K562 (cell line): ENCODE data around the gene DIS3L2. TPM values are rescaled to one million over a fixed set of nuclear protein-coding genes. Genes with fewer than 3 reads are reported as not detected.

Experiments
- ATAC-seq: fragments of 200-7000 bp; cut with Tn5 transposase; 3 replicates; pipeline ENCODE4 v1.9.1; 2020; ENCODE audit warnings: moderate library complexity
- BruUV-seq: library from RNA; stranded (reverse); fragments of 400-500 nt; replicated peaks from 2 replicates; lab custom pipeline; 2021; lab: Mats Ljungman, UMichigan
- CTCF ChIA-PET: fragments of 300-600 bp; formaldehyde crosslinking; extraction: SDS; loops from one replicate; lab custom pipeline; 2021; ENCODE audit warnings: low intra/inter-chr PET ratio; lab: Yijun Ruan, JAX
- POLR2A ChIA-PET: fragments of 300-600, 350-650 bp; sonication (Branson Sonifier 250); formaldehyde crosslinking; extraction: SDS; loops from one replicate; lab custom pipeline; 2021; ENCODE audit warnings: antibody characterized with exemption, inconsistent platforms; lab: Yijun Ruan, JAX
- DNase-seq, 4 experiments: peaks; one replicate each; pipeline versions ENCODE4 v3.0.0 to v3.0.0-alpha.2; 2011 to 2018; ENCODE audit warnings: low spot score in 3 of 4, mixed read lengths in 3 of 4; ENCODE audit errors: extremely low read depth in 1 of 4
- FAIRE-seq: peaks from 2 replicates; lab custom pipeline; 2011; peaks lifted over from hg19 to GRCh38; lab: Jason Lieb, UNC
- H2AFZ ChIP-seq: 2 replicates; pipeline ENCODE4 v1.6.0; 2011; ENCODE audit warnings: low read depth, low read length, control low read depth, inconsistent platforms
- H3K27ac ChIP-seq: fragments of 200-600 bp; 3 replicates; pipeline ENCODE4 v1.8.0; 2011; ENCODE audit warnings: low read depth, mild to moderate bottlenecking, control low read depth, inconsistent platforms, low read length, moderate library complexity, mixed read lengths; ENCODE audit errors: extremely low read depth
- H3K27me3 ChIP-seq, 2 experiments: fragments of 300-600 bp in 1 of 2; 2 replicates in 1 of 2; 3 replicates in 1 of 2; pipeline versions ENCODE4 v1.6.0 to v1.8.0; 2011; ENCODE audit warnings: inconsistent platforms in 2 of 2, low read length in 2 of 2, mild to moderate bottlenecking in 1 of 2, mixed read lengths in 1 of 2, moderate library complexity in 1 of 2; ENCODE audit not compliant: control insufficient read depth in 2 of 2, insufficient read depth in 2 of 2
- H3K36me3 ChIP-seq: fragments of 300-600 bp; 3 replicates; pipeline ENCODE4 v1.8.0; 2011; ENCODE audit warnings: mild to moderate bottlenecking, low read length, inconsistent platforms; ENCODE audit not compliant: control insufficient read depth, insufficient read depth
- H3K4me1 ChIP-seq, 2 experiments: fragments of 200-600 bp in 1 of 2; replicated peaks in 1 of 2; 2 replicates in 1 of 2; 3 replicates in 1 of 2; pipeline versions ENCODE4 v1.5.1 to v1.8.0; 2011; ENCODE audit warnings: inconsistent platforms in 2 of 2, low read length in 2 of 2, mild to moderate bottlenecking in 1 of 2, mixed read lengths in 1 of 2, moderate library complexity in 1 of 2; ENCODE audit not compliant: control insufficient read depth in 2 of 2, insufficient read depth in 2 of 2
- H3K4me2 ChIP-seq: 2 replicates; pipeline ENCODE4 v1.6.1; 2011; ENCODE audit warnings: low read length, control low read depth, inconsistent platforms, mixed read lengths; ENCODE audit not compliant: insufficient read depth
- H3K4me3 ChIP-seq: fragments of 200-600 bp; sonication (generic), shearing (Covaris generic); 2 replicates; pipeline ENCODE4 v1.5.1; 2016; ENCODE audit warnings: control low read depth, inconsistent platforms
- H3K79me2 ChIP-seq: fragments of 200-600 bp; 3 replicates; pipeline ENCODE4 v1.8.0; 2011; ENCODE audit warnings: low read length, inconsistent platforms; ENCODE audit not compliant: control insufficient read depth, insufficient read depth
- H3K9ac ChIP-seq, 2 experiments: 2 replicates each; pipeline versions ENCODE4 v1.6.0 to v1.6.1; 2011; ENCODE audit warnings: low read depth in 2 of 2, low read length in 2 of 2, control low read depth in 1 of 2, inconsistent platforms in 1 of 2, mild to moderate bottlenecking in 1 of 2, mixed read lengths in 1 of 2; ENCODE audit not compliant: insufficient read depth in 1 of 2
- H3K9me1 ChIP-seq: one replicate; pipeline ENCODE4 v1.6.0; 2011; ENCODE audit warnings: inconsistent platforms, mild to moderate bottlenecking, low read length, moderate library complexity; ENCODE audit not compliant: control insufficient read depth, insufficient read depth
- H3K9me3 ChIP-seq: replicated peaks from 2 replicates; pipeline ENCODE4 v1.5.1; 2011; ENCODE audit warnings: low read depth, low read length, inconsistent platforms; ENCODE audit not compliant: control insufficient read depth, insufficient read depth
- H4K20me1 ChIP-seq: replicated peaks from 2 replicates; pipeline ENCODE4 v1.6.1; 2011; ENCODE audit warnings: low read length, inconsistent platforms, mixed read lengths; ENCODE audit not compliant: control insufficient read depth, insufficient read depth
- CAMTA2 ChIP-seq: fragments of 250-450 bp; sonication (Bioruptor Pico); conservative IDR thresholded peaks from 2 replicates; pipeline ENCODE4 v1.5.1; 2022
- CBX2 ChIP-seq: fragments of 200-600 bp; sonication (generic); IDR thresholded peaks from one replicate; pipeline ENCODE4 v1.6.1; 2012; ENCODE audit warnings: mild to moderate bottlenecking, low read length, inconsistent platforms; ENCODE audit not compliant: insufficient read depth, poor library complexity, severe bottlenecking
- CCAR2 ChIP-seq: fragments of 200-400 bp; formaldehyde crosslinking; IDR thresholded peaks from 2 replicates; pipeline ENCODE4 v1.6.1; 2017; ENCODE audit warnings: mild to moderate bottlenecking, low read depth, low read length
- DEAF1 ChIP-seq: fragments of 450-650 bp; formaldehyde crosslinking; IDR thresholded peaks from 2 replicates; pipeline ENCODE4 v1.4.0; 2020; ENCODE audit warnings: mild to moderate bottlenecking, moderate library complexity
- E2F1 ChIP-seq: sonication (generic); formaldehyde crosslinking; IDR thresholded peaks from 2 replicates; pipeline ENCODE4 v1.8.1; 2023; ENCODE audit warnings: mild to moderate bottlenecking, missing genetic modification reagents, moderate library complexity
- EP400 ChIP-seq: fragments of 450-650 bp; IDR thresholded peaks from 2 replicates; pipeline ENCODE4 v1.6.1; 2017; ENCODE audit warnings: antibody characterized with exemption, mild to moderate bottlenecking, moderate library complexity
- ERF ChIP-seq: fragments of 450-650 bp; formaldehyde crosslinking; IDR thresholded peaks from 2 replicates; pipeline ENCODE4 v1.4.0; 2020; ENCODE audit warnings: mild to moderate bottlenecking, mixed read lengths
- MTF1 ChIP-seq: fragments of 250-450 bp; sonication (Bioruptor Pico); IDR thresholded peaks from 2 replicates; pipeline ENCODE4 v1.9.0; 2021; ENCODE audit warnings: moderate library complexity, mild to moderate bottlenecking, inconsistent platforms, borderline replicate concordance
- NFRKB ChIP-seq: fragments of 450-650 bp; IDR thresholded peaks from 2 replicates; pipeline ENCODE4 v1.6.1; 2016; ENCODE audit warnings: low read depth
- NR1H2 ChIP-seq: sonication (generic); formaldehyde crosslinking; IDR thresholded peaks from 2 replicates; pipeline ENCODE4 v1.4.0; 2020; ENCODE audit warnings: mild to moderate bottlenecking, missing genetic modification reagents
- NR4A1 ChIP-seq, 2 experiments: fragments of 250-450 bp in 1 of 2; fragments of 450-650 bp in 1 of 2; sonication (Bioruptor Pico) in 1 of 2; IDR thresholded peaks; 2 replicates each; pipeline versions ENCODE4 v1.4.0 to v1.6.1; 2016 to 2020; ENCODE audit warnings: mild to moderate bottlenecking in 2 of 2, missing compliant biosample characterization in 1 of 2, missing genetic modification characterization in 1 of 2, moderate library complexity in 1 of 2
- TSC22D4 ChIP-seq: fragments of 450-650 bp; IDR thresholded peaks from 2 replicates; pipeline ENCODE4 v1.6.1; 2016; ENCODE audit warnings: missing genetic modification characterization, missing biosample characterization, control low read depth
- WHSC1 ChIP-seq: IDR thresholded peaks from one replicate; pipeline ENCODE4 v1.6.1; 2012; ENCODE audit warnings: low read length, control low read depth, inconsistent platforms
- ZNF444 ChIP-seq: fragments of 250-450 bp; sonication (Bioruptor Pico); IDR thresholded peaks from 2 replicates; pipeline ENCODE4 v1.4.0; 2020; ENCODE audit warnings: mild to moderate bottlenecking, moderate library complexity
- WGBS: fragments of 100-300 bp; shearing (Covaris generic); methylation state at CpG from one replicate; pipeline ENCODE4 v1.1.6; 2016; ENCODE audit warnings: low coverage, mixed read lengths; ENCODE audit not compliant: insufficient coverage; ENCODE audit errors: missing lambda C conversion rate; 5-methylcytosine and 5-hydroxymethylcytosine counted together
- in situ Hi-C: fragments of 300-500 bp; cut with MboI; formaldehyde crosslinking; loops from 4 replicates; pipeline ENCODE4 v1.15.0; 2018; ENCODE audit warnings: inconsistent platforms, mixed read lengths
- intact Hi-C: fragments of 100-400 bp; cut with micrococcal nuclease; formaldehyde crosslinking; loops from 2 replicates; pipeline ENCODE4 v1.14.2; 2022
- polyA plus RNA-seq, 8 experiments: library from polyadenylated mRNA; depleted of rRNA in 4 of 8; stranded (reverse) in 5 of 8; unstranded in 3 of 8; fragments of >200 nt; fragmentation: Nextera tagmentation in 2 of 8; fragmentation: Illumina TruSeq in 1 of 8; extraction: Ambion mirVana in 2 of 8; extraction: Trizol in 1 of 8; gene quantifications; 2 replicates each; pipeline versions ENCODE4 v1.2.1 to v1.2.3, GENCODE V29; 2011 to 2014; ENCODE audit warnings: inconsistent platforms in 1 of 8, missing spikeins in 1 of 8
- total RNA-seq, 7 experiments: library from RNA; depleted of rRNA in 6 of 7; stranded (reverse); fragments of >200 nt in 6 of 7; fragmentation: Illumina TruSeq in 2 of 7; extraction: Trizol in 2 of 7; gene quantifications; 2 replicates each; pipeline versions ENCODE4 v1.2.1 to v1.2.3, GENCODE V29; 2011 to 2021; ENCODE audit warnings: low replicate concordance in 1 of 7
- TF ChIP-seq, protein P1 (sequence below): fragments of 250-450 bp; sonication (Bioruptor Pico); IDR thresholded peaks from 2 replicates; pipeline ENCODE4 v1.9.0; 2021; ENCODE audit warnings: mild to moderate bottlenecking, inconsistent platforms
- TF ChIP-seq, protein P2 (sequence below): fragments of 450-650 bp; IDR thresholded peaks from 2 replicates; pipeline ENCODE4 v1.6.1; 2016

Gene DIS3L2
- total and polyA plus RNA-seq, 9 of the 15 experiments (the other 6 are each of a cell fraction or from before 2014, with no cell fraction given), result 1.5 to 19.2 (median 11.2) TPM

DNA sequence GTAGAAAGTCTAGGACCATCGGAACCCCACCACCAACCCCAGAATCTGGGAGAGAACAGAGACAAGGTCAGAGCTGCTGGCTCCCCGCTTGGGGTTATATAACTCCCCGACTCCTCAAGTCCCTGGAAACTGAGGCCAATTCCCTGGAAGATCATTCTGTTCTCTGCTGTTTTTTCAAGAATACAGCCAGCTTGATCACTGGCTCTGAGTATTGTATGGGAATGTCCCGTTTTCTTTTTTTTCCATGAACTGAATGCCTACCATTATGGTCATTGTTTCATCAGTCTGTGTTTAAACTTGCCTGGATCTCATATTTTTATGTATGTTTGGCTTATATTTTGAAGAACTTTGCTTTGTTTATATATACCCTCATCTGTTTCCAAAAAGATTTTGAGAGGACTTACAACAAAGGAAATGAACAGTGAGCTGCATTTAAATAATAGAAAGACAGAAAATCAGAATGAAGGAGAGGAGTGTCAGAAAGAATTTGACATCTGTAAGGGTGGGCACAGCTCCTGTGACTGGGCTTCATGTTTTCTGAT, 327.0 kb downstream of the DIS3L2 start:
- no peaks in the 10 kb centered on the region for H3K9me3 ChIP-seq
- DNase-seq (no peak), ATAC-seq (no peak), FAIRE-seq (no peak)
- H3K9ac ChIP-seq, result no peak overlapping the region
- BruUV-seq, result no TSS peak
- in situ Hi-C loops (no loop called here), intact Hi-C loops (no loop called here)
- ChIA-PET CTCF (no interaction called here), POLR2A (interaction anchor here (0.8 to 1.0 kb wide), 2 partner anchors 13 to 17 kb away, joined by 3 read pairs; no protein-coding TSS in a partner anchor)
- H2AFZ ChIP-seq, result no peak overlapping the region
- no peaks in the 10 kb centered on the region for H3K4me1 ChIP-seq
- H4K20me1 ChIP-seq, result no peaks in the 10 kb centered on the region
- no peak overlapping the region for H3K27ac ChIP-seq
- H3K36me3 ChIP-seq, result no peaks in the 10 kb centered on the region
- WGBS, result 40% methylated on average over 4 of the region's 4 CpGs
- H3K4me2 ChIP-seq, result no peak overlapping the region
- H3K4me3 ChIP-seq, result no peak overlapping the region
- no peaks in the 10 kb centered on the region for H3K9me1 ChIP-seq
- no peaks in the 10 kb centered on the region for H3K27me3 ChIP-seq
- no peaks in the 10 kb centered on the region for H3K79me2 ChIP-seq
- TF ChIP-seq E2F1 (CRISPR knock-in tag), result no peak
- TF ChIP-seq CBX2, result no peak
- TF ChIP-seq EP400, result no peak
- TF ChIP-seq, protein P1, sequence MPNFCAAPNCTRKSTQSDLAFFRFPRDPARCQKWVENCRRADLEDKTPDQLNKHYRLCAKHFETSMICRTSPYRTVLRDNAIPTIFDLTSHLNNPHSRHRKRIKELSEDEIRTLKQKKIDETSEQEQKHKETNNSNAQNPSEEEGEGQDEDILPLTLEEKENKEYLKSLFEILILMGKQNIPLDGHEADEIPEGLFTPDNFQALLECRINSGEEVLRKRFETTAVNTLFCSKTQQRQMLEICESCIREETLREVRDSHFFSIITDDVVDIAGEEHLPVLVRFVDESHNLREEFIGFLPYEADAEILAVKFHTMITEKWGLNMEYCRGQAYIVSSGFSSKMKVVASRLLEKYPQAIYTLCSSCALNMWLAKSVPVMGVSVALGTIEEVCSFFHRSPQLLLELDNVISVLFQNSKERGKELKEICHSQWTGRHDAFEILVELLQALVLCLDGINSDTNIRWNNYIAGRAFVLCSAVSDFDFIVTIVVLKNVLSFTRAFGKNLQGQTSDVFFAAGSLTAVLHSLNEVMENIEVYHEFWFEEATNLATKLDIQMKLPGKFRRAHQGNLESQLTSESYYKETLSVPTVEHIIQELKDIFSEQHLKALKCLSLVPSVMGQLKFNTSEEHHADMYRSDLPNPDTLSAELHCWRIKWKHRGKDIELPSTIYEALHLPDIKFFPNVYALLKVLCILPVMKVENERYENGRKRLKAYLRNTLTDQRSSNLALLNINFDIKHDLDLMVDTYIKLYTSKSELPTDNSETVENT (CRISPR knock-in tag), result no peak
- no peak for TF ChIP-seq MTF1
- TF ChIP-seq WHSC1, result no peak
- TF ChIP-seq CCAR2, result no peak
- no peak for TF ChIP-seq DEAF1 (CRISPR knock-in tag)
- TF ChIP-seq NR4A1 (CRISPR knock-in tag; IDR thresholded peaks at IDR 0.05), result no peak
- TF ChIP-seq NR4A1 (tag; IDR thresholded peaks at IDR 0.05), result no peak
- TF ChIP-seq NR1H2 (CRISPR knock-in tag), result no peak
- TF ChIP-seq ERF (CRISPR knock-in tag), result no peak
- no peak for TF ChIP-seq TSC22D4 (tag)
- TF ChIP-seq, protein P2, sequence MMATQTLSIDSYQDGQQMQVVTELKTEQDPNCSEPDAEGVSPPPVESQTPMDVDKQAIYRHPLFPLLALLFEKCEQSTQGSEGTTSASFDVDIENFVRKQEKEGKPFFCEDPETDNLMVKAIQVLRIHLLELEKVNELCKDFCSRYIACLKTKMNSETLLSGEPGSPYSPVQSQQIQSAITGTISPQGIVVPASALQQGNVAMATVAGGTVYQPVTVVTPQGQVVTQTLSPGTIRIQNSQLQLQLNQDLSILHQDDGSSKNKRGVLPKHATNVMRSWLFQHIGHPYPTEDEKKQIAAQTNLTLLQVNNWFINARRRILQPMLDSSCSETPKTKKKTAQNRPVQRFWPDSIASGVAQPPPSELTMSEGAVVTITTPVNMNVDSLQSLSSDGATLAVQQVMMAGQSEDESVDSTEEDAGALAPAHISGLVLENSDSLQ, result no peak
- TF ChIP-seq NFRKB, result no peak
- no peak for TF ChIP-seq CAMTA2
- no peak for TF ChIP-seq ZNF444 (CRISPR knock-in tag)
